OCI-LY3 (cell line): ENCODE results near the gene ZNF816.

Experiments
- H2AFZ ChIP-seq: fragments of 200-600, 300-600 bp; shearing (Covaris generic); 2 replicates; pipeline ENCODE4 v1.6.0; 2014; ENCODE audit warnings: antibody characterized with exemption, low read depth, low read length
- H3K27ac ChIP-seq: fragments of 200-600, 300-600 bp; sonication (generic); 2 replicates; pipeline ENCODE4 v1.5.1; 2014; ENCODE audit warnings: mild to moderate bottlenecking, low read length, moderate library complexity, mixed read lengths
- H3K27me3 ChIP-seq: fragments of 200-600, 300-600 bp; sonication (generic); 2 replicates; pipeline ENCODE4 v1.6.1; 2014; ENCODE audit warnings: low read depth, low read length, mixed read lengths
- H3K36me3 ChIP-seq: fragments of 200-600, 300-600 bp; sonication (generic); replicated peaks from 2 replicates; pipeline ENCODE3; 2014; ENCODE audit warnings: low read depth, low read length, mixed read lengths
- H3K4me1 ChIP-seq: fragments of 300-600, 200-600 bp; sonication (generic); 2 replicates; pipeline ENCODE4 v1.6.1; 2014; ENCODE audit warnings: low read length, mixed read lengths
- H3K4me2 ChIP-seq: fragments of 200-600, 300-600 bp; sonication (generic); 2 replicates; pipeline ENCODE4 v1.6.1; 2014; ENCODE audit warnings: low read length, mixed read lengths
- H3K4me3 ChIP-seq: fragments of 300-600, 200-600 bp; sonication (generic); 2 replicates; pipeline ENCODE4 v1.5.1; 2014; ENCODE audit warnings: antibody characterized with exemption, mild to moderate bottlenecking, low read length, moderate library complexity
- H3K79me2 ChIP-seq: fragments of 300-600, 200-600 bp; shearing (Covaris generic); 2 replicates; pipeline ENCODE4 v1.6.1; 2014; ENCODE audit warnings: mild to moderate bottlenecking, low read length, mixed read lengths
- H3K9ac ChIP-seq: fragments of 300-600, 200-600 bp; shearing (Covaris generic); 2 replicates; pipeline ENCODE4 v1.6.0; 2014; ENCODE audit warnings: mild to moderate bottlenecking, low read length, moderate library complexity
- H3K9me3 ChIP-seq: fragments of 200-600, 300-600 bp; shearing (Covaris generic); 2 replicates; pipeline ENCODE4 v1.6.1; 2014; ENCODE audit warnings: low read length, mixed read lengths; ENCODE audit not compliant: insufficient read depth
- H4K20me1 ChIP-seq: fragments of 200-600, 300-600 bp; sonication (generic); 2 replicates; pipeline ENCODE4 v1.6.1; 2016; ENCODE audit warnings: low read length, mixed read lengths; ENCODE audit not compliant: insufficient read depth
- EZH2phosphoT487 ChIP-seq: fragments of 200-600 bp; shearing (Covaris generic); IDR thresholded peaks from 2 replicates; pipeline ENCODE4 v1.6.1; 2018; ENCODE audit warnings: antibody characterized with exemption, mixed run types, low read depth
- TF ChIP-seq, protein P1 (sequence below): fragments of 200-600, 300-600 bp; sonication (generic); IDR thresholded peaks from 2 replicates; pipeline ENCODE4 v1.5.1; 2014; ENCODE audit warnings: antibody characterized with exemption, low read length, low read depth

ZNF816 gene

DNA sequence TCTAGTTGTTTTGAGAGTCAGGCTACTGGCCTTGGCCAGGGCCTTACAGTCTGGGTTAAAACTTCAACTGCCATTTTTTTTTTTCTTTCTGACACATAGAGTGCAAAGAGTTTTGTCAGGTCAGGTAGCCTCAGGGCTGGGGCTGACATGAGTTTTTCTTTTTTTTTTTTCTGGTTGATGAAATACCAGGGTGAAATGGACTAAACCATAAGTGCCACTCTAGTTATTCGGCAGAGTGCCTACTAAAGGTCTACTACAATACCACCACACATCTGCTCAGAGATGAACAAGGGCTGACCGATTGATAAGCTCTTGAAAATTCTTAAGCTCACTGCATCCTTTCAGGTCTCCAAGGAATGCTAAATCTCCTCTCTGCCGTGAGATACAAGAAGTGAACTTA is 60.8 kb downstream of the ZNF816 start:
- Histone ChIP-seq H3K4me1 (peaks cover 77% of the 10 kb centered on the region), H3K4me3 (peak overlapping the region; percentile 64; the same call in 1 of the 2 replicates), H4K20me1 (no peaks in the 10 kb centered on the region), H3K27ac (peak overlapping the region; percentile 95), H3K9me3 (no peaks in the 10 kb centered on the region), H3K27me3 (no peaks in the 10 kb centered on the region), H3K79me2 (peaks cover 53% of the 10 kb centered on the region), H2AFZ (no peak overlapping the region), H3K9ac (peak overlapping the region; percentile 77; the same call in 1 of the 2 replicates), H3K36me3 (peaks cover 14% of the 10 kb centered on the region), H3K4me2 (peak overlapping the region; percentile 77)
- no peak for TF ChIP-seq EZH2phosphoT487
- TF ChIP-seq, protein P1, sequence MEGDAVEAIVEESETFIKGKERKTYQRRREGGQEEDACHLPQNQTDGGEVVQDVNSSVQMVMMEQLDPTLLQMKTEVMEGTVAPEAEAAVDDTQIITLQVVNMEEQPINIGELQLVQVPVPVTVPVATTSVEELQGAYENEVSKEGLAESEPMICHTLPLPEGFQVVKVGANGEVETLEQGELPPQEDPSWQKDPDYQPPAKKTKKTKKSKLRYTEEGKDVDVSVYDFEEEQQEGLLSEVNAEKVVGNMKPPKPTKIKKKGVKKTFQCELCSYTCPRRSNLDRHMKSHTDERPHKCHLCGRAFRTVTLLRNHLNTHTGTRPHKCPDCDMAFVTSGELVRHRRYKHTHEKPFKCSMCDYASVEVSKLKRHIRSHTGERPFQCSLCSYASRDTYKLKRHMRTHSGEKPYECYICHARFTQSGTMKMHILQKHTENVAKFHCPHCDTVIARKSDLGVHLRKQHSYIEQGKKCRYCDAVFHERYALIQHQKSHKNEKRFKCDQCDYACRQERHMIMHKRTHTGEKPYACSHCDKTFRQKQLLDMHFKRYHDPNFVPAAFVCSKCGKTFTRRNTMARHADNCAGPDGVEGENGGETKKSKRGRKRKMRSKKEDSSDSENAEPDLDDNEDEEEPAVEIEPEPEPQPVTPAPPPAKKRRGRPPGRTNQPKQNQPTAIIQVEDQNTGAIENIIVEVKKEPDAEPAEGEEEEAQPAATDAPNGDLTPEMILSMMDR = no peak
